Esophagus squamous epithelium (tissue), 4 donors: ENCODE results near the gene THUMPD3.

Experiments
- CTCF ChIP-seq, 6 experiments: fragments of 450-650 bp in 4 of 6; fragments of 200-600 bp in 2 of 6; sonication (generic) in 2 of 6; IDR thresholded peaks; one replicate each; pipeline ENCODE4 v1.5.1; 2016 to 2019; ENCODE audit warnings: antibody characterized with exemption in 6 of 6, mild to moderate bottlenecking in 4 of 6, moderate library complexity in 4 of 6
- POLR2A ChIP-seq, 4 donors: fragments of 450-650 bp; IDR thresholded peaks; one replicate each; pipeline ENCODE4 v1.6.1; 2017; ENCODE audit warnings: antibody characterized with exemption in 4 of 4, mild to moderate bottlenecking in 4 of 4, moderate library complexity in 3 of 4

DNA sequence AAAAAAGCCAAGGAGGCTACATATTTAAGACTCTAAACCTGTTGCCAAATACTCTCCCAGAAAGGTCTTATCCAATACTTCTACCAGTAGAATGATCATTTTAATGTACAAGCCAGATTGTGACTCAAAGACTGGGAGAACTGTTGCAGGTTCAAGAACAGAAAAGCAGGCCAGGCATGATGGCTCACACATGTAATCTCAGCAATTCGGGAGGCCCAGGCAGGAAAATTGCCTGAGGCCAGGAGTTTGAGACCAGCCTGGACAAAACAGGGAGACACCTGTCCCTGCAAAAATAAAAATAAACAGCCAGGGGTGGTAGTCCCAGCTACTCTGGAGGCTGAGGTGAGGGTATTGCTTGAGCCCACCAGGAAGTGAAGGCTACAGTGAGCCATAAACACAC lies 17.8 kb upstream of the THUMPD3 start:
- TF ChIP-seq CTCF (IDR thresholded peaks at IDR 0.05): no peak
- TF ChIP-seq POLR2A (IDR thresholded peaks at IDR 0.05): no peak
